Activated T-cell treated with anti-CD3 and anti-CD28 coated beads, Interleukin-2, amount 50 U/mL, for 24 hours (primary cell): Measurements from ENCODE around the gene MCM8.

Experiments
- DNase-seq: peaks from one replicate; pipeline ENCODE4 v3.0.0-alpha.2; 2020
- H3K27ac Mint-ChIP-seq: 2 replicates; pipeline ENCODE4 v1.8.0; 2020; ENCODE audit warnings: mild to moderate bottlenecking, mixed read lengths
- H3K27me3 Mint-ChIP-seq: 2 replicates; pipeline ENCODE4 v1.8.0; 2020; ENCODE audit warnings: mixed read lengths
- H3K36me3 Mint-ChIP-seq: 2 replicates; pipeline ENCODE4 v1.8.0; 2020; ENCODE audit warnings: low read depth, mixed read lengths
- H3K4me1 Mint-ChIP-seq: 2 replicates; pipeline ENCODE4 v1.8.0; 2020; ENCODE audit warnings: low read depth, mixed read lengths
- H3K4me3 Mint-ChIP-seq: 2 replicates; pipeline ENCODE4 v1.8.0; 2020; ENCODE audit warnings: mild to moderate bottlenecking, moderate library complexity, mixed read lengths
- H3K9me3 Mint-ChIP-seq: 2 replicates; pipeline ENCODE4 v1.8.0; 2020; ENCODE audit warnings: mixed read lengths

Gene MCM8

GRCh38 chr20:5973172-5973571 is 22.7 kb downstream of the MCM8 start:
- Mint-ChIP-seq H3K9me3 (no peaks in the 10 kb centered on the region), H3K36me3 (peaks cover 94% of the 10 kb centered on the region), H3K27ac (no peak overlapping the region), H3K4me1 (no peaks in the 10 kb centered on the region), H3K27me3 (no peaks in the 10 kb centered on the region), H3K4me3 (no peak overlapping the region)
- DNase-seq, result no peak

GRCh38 chr20:5973971-5974370 is 23.5 kb downstream of the MCM8 start:
- no peaks in the 10 kb centered on the region for H3K4me1 Mint-ChIP-seq
- H3K4me3 Mint-ChIP-seq, result no peak overlapping the region
- DNase-seq, result no peak
- no peaks in the 10 kb centered on the region for H3K27me3 Mint-ChIP-seq
- no peaks in the 10 kb centered on the region for H3K9me3 Mint-ChIP-seq
- H3K36me3 Mint-ChIP-seq, result peaks cover 95% of the 10 kb centered on the region
- H3K27ac Mint-ChIP-seq, result no peak overlapping the region

- no peak for DNase-seq
- H3K4me1 Mint-ChIP-seq, result no peaks in the 10 kb centered on the region
- no peak overlapping the region for H3K4me3 Mint-ChIP-seq
- H3K27ac Mint-ChIP-seq, result no peak overlapping the region
- peaks cover 95% of the 10 kb centered on the region for H3K36me3 Mint-ChIP-seq
- H3K9me3 Mint-ChIP-seq, result no peaks in the 10 kb centered on the region
- no peaks in the 10 kb centered on the region for H3K27me3 Mint-ChIP-seq
Observed at GRCh38 chr20:5974531-5974930, 24.1 kb downstream of the MCM8 start.

GRCh38 chr20:5975778-5976177 is 25.3 kb downstream of the MCM8 start:
- Mint-ChIP-seq H3K9me3 (no peaks in the 10 kb centered on the region), H3K4me3 (no peak overlapping the region), H3K27me3 (no peaks in the 10 kb centered on the region), H3K36me3 (peaks cover 91% of the 10 kb centered on the region), H3K27ac (no peak overlapping the region), H3K4me1 (no peaks in the 10 kb centered on the region)
- no peak for DNase-seq

- peaks cover 90% of the 10 kb centered on the region for H3K36me3 Mint-ChIP-seq
Observed at GRCh38 chr20:5977223-5977622, 26.8 kb downstream of the MCM8 start.

GRCh38 chr20:5977975-5978374 is 27.5 kb downstream of the MCM8 start:
- no peak for DNase-seq
- Mint-ChIP-seq H3K4me3 (no peak overlapping the region), H3K9me3 (no peaks in the 10 kb centered on the region), H3K4me1 (no peaks in the 10 kb centered on the region), H3K27me3 (no peaks in the 10 kb centered on the region), H3K27ac (no peak overlapping the region), H3K36me3 (peaks cover 90% of the 10 kb centered on the region)

More at GRCh38 chr20:5977223-5977622, 26.8 kb downstream of the MCM8 start:
- H3K9me3 Mint-ChIP-seq, result no peaks in the 10 kb centered on the region
- H3K4me1 Mint-ChIP-seq, result no peaks in the 10 kb centered on the region
- no peaks in the 10 kb centered on the region for H3K27me3 Mint-ChIP-seq
- DNase-seq, result no peak
- no peak overlapping the region for H3K4me3 Mint-ChIP-seq
- no peak overlapping the region for H3K27ac Mint-ChIP-seq

GRCh38 chr20:5979801-5980200 is 29.3 kb downstream of the MCM8 start:
- H3K27ac Mint-ChIP-seq, result no peak overlapping the region
- H3K9me3 Mint-ChIP-seq, result no peaks in the 10 kb centered on the region
- no peaks in the 10 kb centered on the region for H3K4me1 Mint-ChIP-seq
- H3K36me3 Mint-ChIP-seq, result peaks cover 90% of the 10 kb centered on the region
- DNase-seq, result no peak
- H3K4me3 Mint-ChIP-seq, result no peak overlapping the region
- H3K27me3 Mint-ChIP-seq, result no peaks in the 10 kb centered on the region

GRCh38 chr20:5980720-5981538 is 30.5 kb downstream of the MCM8 start:
- no peaks in the 10 kb centered on the region for H3K4me1 Mint-ChIP-seq
- no peaks in the 10 kb centered on the region for H3K27me3 Mint-ChIP-seq
- no peak overlapping the region for H3K4me3 Mint-ChIP-seq
- H3K36me3 Mint-ChIP-seq, result peaks cover 88% of the 10 kb centered on the region
- H3K9me3 Mint-ChIP-seq, result no peaks in the 10 kb centered on the region
- no peak for DNase-seq
- no peak overlapping the region for H3K27ac Mint-ChIP-seq

GRCh38 chr20:5987383-5987782 is 36.9 kb downstream of the MCM8 start:
- H3K9me3 Mint-ChIP-seq, result no peaks in the 10 kb centered on the region
- no peak overlapping the region for H3K27ac Mint-ChIP-seq
- DNase-seq, result no peak
- no peak overlapping the region for H3K4me3 Mint-ChIP-seq
- H3K27me3 Mint-ChIP-seq, result no peaks in the 10 kb centered on the region
- H3K4me1 Mint-ChIP-seq, result no peaks in the 10 kb centered on the region
- H3K36me3 Mint-ChIP-seq, result peaks cover 92% of the 10 kb centered on the region

GRCh38 chr20:5989539-5989938 is 39.1 kb downstream of the MCM8 start:
- Mint-ChIP-seq H3K27me3 (no peaks in the 10 kb centered on the region), H3K9me3 (no peaks in the 10 kb centered on the region), H3K36me3 (peaks cover 87% of the 10 kb centered on the region)

GRCh38 chr20:5990946-5991345 is 40.5 kb downstream of the MCM8 start:
- Mint-ChIP-seq H3K4me3 (no peak overlapping the region), H3K27me3 (no peaks in the 10 kb centered on the region), H3K9me3 (no peaks in the 10 kb centered on the region), H3K4me1 (peaks cover 9% of the 10 kb centered on the region), H3K36me3 (peaks cover 89% of the 10 kb centered on the region), H3K27ac (no peak overlapping the region)
- DNase-seq, result no peak

More at GRCh38 chr20:5989539-5989938, 39.1 kb downstream of the MCM8 start:
- no peak overlapping the region for H3K4me3 Mint-ChIP-seq
- no peaks in the 10 kb centered on the region for H3K4me1 Mint-ChIP-seq
- DNase-seq, result no peak
- no peak overlapping the region for H3K27ac Mint-ChIP-seq

GRCh38 chr20:5991623-5992441 is 41.4 kb downstream of the MCM8 start:
- Mint-ChIP-seq H3K27ac (peak overlapping the region; percentile 1), H3K27me3 (no peaks in the 10 kb centered on the region), H3K36me3 (peaks cover 85% of the 10 kb centered on the region), H3K4me1 (peaks cover 15% of the 10 kb centered on the region), H3K4me3 (no peak overlapping the region), H3K9me3 (no peaks in the 10 kb centered on the region)
- no peak for DNase-seq

- peak; percentile 36 for DNase-seq
- Mint-ChIP-seq H3K27ac (peak overlapping the region; percentile 84), H3K9me3 (no peaks in the 10 kb centered on the region), H3K27me3 (no peaks in the 10 kb centered on the region), H3K36me3 (peaks cover 73% of the 10 kb centered on the region), H3K4me3 (no peak overlapping the region), H3K4me1 (peaks cover 20% of the 10 kb centered on the region)
Observed at GRCh38 chr20:5996765-5997164, 46.3 kb downstream of the MCM8 start.

GRCh38 chr20:5999783-6000182 is 49.3 kb downstream of the MCM8 start:
- DNase-seq, result no peak
- Mint-ChIP-seq H3K4me1 (peaks cover 22% of the 10 kb centered on the region), H3K27ac (no peak overlapping the region), H3K9me3 (no peaks in the 10 kb centered on the region), H3K36me3 (peaks cover 53% of the 10 kb centered on the region), H3K4me3 (no peak overlapping the region), H3K27me3 (no peaks in the 10 kb centered on the region)

- no peaks in the 10 kb centered on the region for H3K27me3 Mint-ChIP-seq
- no peak overlapping the region for H3K4me3 Mint-ChIP-seq
- no peaks in the 10 kb centered on the region for H3K9me3 Mint-ChIP-seq
- DNase-seq, result no peak
- no peak overlapping the region for H3K27ac Mint-ChIP-seq
- peaks cover 43% of the 10 kb centered on the region for H3K36me3 Mint-ChIP-seq
- H3K4me1 Mint-ChIP-seq, result peaks cover 18% of the 10 kb centered on the region
Observed at GRCh38 chr20:6000871-6001270, 50.4 kb downstream of the MCM8 start.
